GM21367 (cell line): ENCODE results near the gene DSG1.
"Not testable (repeated sequence)": the region's sequence is repeated elsewhere in the genome, so short reads cannot be mapped to it uniquely, and the experiment has no call there.

Source experiments
- ATAC-seq: cut with Tn5 transposase; IDR thresholded peaks from one replicate; pipeline ENCODE4 v1.9.1; 2021; ENCODE audit not compliant: unreplicated experiment

DSG1 gene

DNA sequence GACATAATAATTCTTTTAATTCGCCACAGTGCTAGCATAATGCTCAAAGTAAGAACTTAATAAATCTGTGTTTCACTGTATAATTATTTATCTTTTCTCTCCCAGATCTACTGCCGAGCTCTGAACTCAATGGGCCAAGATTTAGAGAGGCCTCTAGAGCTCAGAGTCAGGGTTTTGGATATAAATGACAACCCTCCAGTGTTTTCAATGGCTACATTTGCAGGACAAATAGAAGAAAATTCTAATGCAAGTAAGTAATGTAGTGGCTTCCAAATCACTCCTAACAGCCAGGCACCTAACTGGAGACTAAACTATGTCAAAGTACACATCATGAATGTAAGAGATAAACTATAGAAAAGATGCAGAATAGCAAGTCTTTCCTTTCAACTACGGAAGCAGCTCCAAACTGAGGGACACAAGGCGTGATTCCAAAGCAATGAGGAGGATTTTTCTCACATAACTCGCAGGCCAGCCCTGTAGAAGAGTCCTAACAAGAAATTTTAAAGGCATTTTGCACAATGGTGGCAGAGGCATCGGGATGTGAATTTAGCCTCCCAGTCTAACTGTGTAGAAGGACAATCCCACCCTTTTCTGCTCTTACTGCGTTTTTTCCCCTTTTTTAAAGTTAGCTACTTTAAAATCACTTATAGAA, 12.0 kb downstream of the DSG1 start:
- ATAC-seq, result no peak

DNA sequence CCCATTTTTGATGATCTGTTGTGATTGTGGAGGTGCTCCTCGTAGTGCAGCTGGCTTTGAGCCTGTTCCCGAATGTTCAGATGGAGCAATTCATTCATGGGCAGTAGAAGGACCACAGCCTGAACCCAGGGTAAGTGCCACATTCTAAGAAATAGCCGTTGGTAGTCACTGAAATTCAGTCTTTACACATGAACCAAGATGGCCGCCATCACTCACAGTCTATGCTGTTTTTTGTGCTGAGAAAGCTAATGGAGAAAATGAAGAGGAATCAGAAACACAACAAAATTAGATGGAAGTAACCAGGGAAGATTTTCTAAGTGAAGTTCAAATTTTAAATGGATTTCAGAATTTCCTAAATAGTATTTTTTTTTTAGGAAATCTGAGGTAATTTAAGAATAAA, 25.5 kb downstream of the DSG1 start:
- no peak for ATAC-seq

DNA sequence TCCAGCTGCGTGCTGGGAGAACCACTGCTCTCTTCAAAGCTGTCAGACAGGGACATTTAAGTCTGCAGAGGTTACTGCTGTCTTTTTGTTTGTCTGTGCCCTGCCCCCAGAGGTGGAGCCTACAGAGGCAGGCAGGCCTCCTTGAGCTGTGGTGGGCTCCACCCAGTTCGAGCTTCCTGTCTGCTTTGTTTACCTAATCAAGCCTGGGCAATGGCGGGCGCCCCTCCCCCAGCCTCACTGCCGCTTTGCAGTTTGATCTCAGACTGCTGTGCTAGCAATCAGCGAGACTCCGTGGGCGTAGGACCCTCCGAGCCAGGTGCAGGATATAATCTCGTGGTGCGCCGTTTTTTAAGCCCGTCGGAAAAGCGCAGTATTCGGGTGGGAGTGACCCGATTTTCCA, 35.4 kb downstream of the DSG1 start:
- ATAC-seq, result not testable (repeated sequence)

DNA sequence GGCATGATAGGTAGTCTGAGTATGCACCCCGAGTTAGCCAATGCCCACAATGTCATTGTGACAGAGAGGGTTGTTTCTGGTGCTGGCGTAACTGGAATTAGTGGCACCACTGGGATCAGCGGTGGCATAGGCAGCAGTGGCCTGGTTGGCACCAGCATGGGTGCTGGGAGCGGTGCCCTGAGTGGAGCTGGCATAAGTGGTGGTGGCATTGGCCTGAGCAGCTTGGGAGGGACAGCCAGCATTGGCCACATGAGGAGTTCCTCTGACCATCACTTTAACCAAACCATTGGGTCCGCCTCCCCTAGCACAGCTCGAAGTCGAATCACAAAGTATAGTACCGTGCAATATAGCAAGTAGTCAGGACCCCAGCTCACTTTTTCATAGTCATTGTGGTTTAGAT, 37.0 kb downstream of the DSG1 start:
- no peak for ATAC-seq

DNA sequence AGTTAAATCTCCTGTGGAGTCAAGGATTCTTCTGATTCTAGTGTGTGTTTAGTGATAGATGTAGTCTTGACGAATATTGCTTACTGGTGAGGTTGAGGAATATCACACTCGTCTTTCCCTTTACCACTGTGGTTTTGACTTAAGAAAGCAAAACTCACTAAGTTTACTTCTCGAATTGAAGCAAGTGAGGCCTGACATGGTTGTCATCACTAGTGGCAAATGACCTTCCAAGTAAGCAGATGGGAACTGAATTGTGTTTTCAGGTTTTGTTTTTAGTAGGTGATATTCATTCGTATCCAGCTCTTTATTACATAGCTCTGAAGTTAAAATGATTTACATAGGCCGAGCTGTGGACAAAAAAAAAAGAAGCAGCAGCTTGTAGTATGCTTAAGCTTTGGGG, 38.1 kb downstream of the DSG1 start:
- no peak for ATAC-seq

DNA sequence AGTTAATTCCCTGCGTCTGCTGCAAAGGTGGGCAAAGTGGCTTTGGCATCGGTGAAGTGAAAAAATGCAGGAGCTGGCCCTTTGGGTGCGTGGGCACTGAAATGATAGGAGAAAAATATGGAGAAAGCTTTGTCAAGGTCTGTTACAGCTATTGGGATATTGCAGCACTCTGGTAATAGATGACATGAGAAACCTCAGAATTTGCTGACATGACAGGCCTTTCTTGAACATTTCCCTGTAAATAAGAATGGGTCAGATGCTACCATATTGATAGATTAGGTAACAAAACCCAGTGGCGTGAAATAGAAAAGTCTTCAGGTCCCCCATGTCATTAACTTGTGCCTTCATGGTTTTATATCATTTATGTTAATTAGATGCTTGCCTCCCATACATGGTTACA, 46.2 kb downstream of the DSG1 start:
- ATAC-seq, result no peak

DNA sequence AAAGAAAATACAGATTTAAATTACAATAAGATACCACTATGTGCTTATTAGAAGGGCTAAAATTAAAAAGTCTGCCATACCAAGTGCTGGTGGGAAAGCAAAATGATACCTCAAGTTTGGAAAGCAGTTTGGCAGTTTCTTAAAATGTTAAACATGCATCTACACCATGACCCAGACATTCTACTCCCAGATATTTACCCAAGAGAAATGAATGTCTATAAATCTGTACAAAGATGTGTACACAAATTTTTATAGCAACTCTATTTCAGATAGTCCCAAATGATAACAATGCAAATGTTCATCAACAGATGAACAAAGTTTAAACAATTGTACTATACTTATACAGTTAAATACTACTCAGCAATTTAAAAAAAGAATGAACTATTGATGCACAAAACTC, 51.5 kb downstream of the DSG1 start:
- no peak for ATAC-seq

DNA sequence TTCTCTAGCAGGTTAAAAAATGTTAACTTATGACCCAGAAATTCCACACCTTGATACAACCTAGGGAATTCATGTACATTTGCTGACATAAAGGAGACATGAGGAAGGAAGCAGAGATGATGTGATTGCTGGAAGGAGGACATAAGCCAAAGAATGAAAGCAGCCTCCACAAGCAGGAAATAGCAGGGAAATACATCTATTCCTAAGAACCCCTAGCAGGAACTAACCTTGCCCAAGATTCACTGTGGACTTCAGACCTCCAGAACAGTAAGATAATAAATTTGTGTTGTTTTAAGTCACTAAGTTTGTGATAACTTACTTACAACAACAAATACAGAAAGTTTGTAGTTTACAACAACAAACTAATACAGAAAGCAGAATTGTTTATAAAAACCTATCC, 54.0 kb downstream of the DSG1 start:
- no peak for ATAC-seq

DNA sequence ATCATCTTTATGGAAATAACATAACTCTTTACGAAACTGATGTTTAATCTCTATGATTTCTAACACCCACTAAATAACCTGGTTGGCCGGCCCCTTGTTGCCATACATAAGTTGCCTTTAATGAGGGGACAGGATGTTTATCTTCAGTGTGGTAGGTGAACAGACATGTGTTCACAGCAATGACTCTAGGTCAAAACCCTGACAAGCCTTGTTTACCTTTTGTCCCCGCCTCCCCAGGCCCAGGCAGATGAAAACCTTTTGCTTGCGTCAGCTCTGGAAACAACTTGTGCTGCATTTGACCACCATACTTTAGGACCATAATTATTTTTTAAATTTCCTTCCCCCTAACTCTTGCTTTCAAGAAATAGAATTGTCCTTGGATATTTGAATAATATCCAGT, 55.7 kb downstream of the DSG1 start:
- ATAC-seq, result no peak

DNA sequence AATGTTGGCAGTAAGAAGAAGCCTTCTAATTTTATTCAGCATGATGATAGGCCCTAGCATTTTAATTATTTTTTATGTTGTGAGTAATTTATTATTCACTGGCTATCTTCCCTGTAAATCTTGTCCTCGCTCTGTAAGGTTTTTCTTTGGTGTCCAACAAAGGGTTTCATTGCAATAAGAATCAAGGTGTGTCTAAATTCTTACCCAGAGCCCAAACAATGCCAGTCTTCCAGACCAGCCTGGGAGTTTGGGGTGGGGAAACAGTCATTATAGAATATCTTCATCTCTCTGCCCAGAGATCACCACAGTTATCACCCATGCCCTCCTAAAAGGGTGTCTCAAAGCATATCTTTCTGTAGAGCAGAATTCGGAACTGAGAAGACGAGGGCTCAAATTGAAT, 58.5 kb downstream of the DSG1 start, which contains the start of gene DSG4:
TSS of gene DSG4 (plus strand) at position 301 of the 400 bp plus-strand sequence. CDS start 135 bp downstream, outside the sequence.
- no peak for ATAC-seq

DNA sequence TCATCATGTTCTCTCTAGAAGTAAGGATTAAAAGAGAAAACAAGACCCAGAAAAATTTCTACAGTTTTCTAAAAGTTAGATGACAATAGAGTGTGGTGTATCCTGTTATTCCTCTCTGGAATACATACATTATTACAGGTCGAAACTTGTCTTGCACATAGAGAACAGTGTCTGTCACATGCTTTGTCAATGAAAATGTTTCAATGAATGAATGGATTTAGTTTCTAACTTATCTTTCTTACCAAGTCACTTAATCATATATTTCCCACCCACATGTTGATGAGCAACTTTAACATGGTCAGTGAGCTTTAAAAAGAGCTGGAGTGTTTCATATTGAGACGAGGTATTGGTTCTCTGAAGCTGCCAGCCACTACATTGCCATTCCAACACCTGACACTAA, 63.0 kb downstream of the DSG1 start:
- no peak for ATAC-seq

DNA sequence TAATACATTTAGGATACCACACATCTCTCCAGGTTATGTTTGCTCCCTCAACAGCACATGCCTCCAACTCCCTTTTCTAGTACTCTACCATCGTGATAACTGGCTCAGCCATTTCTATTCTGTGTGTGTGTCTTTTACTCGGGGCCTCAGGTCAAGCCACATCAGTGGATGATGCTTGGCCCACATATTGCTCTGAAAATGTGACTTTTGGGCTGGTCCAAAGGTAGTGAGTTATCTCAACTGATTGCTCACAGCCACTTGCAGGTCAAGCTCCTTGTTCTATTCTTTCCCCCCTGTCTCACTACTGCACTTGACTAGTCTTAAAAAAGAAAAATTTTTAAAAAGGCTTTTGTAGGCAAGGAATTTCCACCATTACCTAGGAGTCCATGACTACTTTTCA, 64.1 kb downstream of the DSG1 start:
- no peak for ATAC-seq

DNA sequence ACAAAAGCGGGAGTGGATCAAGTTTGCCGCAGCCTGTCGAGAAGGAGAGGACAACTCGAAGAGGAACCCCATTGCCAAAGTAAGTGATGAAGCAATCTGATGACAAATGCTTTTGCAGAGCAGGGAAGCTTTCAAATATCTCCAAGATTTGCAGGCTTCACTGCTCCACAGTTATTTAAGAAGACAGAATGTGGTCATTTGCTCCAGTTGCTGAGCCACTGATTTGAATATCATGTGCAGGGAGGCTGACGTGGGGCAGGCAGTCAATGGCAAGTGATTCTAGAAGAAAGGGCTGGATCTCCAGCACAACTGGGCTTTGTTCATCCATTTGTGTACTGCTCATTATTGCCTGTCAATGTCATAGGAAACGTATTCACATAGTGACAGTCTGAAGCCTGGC, 68.8 kb downstream of the DSG1 start:
- ATAC-seq, result no peak

DNA sequence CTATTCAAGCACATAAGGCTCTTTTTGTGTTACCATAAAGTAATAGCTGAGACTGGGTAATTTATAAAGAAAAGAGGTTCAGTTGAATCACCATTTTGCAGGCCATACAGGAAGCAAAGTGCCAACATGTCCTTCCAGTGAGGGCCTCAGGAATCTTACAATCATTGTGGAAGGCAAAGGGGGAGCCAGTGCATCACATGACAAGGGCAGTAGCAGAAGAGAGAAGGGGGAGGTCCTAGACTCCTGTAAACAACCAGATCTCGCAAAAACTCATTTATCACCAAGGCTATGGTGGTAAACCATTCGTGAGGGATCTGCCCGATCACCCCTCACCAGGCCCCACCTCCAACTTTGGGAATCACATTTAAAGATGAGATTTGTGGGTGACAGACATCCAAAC, 75.3 kb downstream of the DSG1 start:
- no peak for ATAC-seq

DNA sequence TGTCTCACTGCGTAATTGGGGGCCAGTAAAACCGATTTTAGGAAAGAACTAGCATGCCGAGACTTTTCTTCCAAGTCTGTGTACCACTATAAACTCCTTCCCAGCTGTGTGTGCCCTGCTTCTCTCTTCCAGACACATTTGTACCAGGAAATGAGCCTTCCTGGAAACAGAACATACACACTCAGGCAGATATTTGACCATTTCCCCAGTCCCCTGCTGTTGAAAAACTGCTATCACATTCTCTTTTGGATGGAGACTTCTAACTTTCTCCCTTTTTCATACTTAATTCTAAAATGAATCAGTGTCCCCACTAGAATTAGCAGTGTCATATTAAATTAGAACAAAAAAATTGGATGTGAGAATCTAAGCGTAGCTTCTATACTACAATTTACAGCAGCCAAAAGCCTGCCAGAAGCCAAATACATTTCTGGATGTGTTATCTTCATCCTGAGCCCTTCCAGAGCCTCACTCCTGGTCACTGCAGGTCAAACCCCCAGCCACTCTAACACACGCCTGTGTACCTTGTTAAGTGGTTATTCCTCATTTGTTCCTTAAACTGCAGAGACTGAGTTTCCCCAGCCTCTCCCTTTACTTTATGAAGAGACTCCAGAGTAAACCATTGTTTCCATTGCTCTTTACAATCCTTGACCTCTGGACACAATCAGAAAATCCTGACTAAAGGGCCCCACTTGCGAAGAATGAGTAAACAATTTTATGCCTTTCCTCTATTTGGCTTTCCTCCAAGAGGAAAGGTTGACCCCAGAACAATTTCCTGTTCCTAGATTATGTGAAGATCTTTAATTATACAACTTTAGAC, 79.0 kb downstream of the DSG1 start:
- no peak for ATAC-seq

DNA sequence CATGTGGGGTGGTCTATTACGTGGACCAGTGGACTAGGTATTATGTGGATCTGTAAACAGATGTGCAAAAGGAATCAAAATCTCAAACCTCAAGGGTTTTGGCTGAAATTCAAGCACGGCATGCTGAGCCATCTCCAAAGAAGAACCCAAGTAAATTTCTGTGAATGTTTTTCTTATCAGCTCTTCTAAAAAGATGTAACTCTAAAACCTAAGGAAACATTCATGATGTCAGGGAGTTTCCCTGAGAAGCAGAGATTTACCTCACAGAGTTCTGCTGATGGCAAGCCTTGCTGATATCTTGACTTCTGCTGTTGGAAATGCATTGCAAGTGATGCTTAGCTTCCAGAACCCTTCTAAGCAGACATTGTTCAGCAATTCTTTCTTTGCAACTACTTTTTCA, 80.2 kb downstream of the DSG1 start:
- ATAC-seq, result no peak

DNA sequence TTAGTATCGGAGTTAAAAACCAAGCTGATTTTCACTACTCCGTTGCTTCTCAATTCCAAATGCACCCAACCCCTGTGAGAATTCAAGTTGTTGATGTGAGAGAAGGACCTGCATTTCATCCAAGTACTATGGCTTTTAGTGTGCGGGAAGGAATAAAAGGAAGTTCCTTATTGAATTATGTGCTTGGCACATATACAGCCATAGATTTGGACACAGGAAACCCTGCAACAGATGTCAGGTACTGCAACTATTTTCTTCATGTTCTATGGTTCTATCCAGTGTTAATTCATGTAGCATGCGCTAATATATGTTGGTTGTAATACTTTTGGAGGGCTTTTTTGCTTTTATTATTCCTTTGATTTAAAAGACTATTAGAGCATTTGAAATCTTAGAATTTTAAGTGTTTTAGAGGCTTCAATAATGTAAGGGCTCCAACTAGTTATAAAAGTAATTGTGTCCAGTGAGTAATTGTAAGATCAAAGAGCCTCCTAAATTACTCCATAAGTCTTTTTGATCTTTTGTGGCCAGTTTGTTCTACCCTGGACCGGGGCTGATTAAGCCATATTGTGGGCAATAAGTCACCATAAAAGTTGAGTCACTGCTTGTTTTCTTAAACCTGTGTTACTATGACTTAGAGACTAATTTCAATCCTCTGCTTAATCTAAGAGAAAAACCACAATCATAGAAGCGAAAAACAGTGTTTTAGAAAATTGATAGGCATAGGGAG, 81.5 kb downstream of the DSG1 start:
- ATAC-seq, result no peak

DNA sequence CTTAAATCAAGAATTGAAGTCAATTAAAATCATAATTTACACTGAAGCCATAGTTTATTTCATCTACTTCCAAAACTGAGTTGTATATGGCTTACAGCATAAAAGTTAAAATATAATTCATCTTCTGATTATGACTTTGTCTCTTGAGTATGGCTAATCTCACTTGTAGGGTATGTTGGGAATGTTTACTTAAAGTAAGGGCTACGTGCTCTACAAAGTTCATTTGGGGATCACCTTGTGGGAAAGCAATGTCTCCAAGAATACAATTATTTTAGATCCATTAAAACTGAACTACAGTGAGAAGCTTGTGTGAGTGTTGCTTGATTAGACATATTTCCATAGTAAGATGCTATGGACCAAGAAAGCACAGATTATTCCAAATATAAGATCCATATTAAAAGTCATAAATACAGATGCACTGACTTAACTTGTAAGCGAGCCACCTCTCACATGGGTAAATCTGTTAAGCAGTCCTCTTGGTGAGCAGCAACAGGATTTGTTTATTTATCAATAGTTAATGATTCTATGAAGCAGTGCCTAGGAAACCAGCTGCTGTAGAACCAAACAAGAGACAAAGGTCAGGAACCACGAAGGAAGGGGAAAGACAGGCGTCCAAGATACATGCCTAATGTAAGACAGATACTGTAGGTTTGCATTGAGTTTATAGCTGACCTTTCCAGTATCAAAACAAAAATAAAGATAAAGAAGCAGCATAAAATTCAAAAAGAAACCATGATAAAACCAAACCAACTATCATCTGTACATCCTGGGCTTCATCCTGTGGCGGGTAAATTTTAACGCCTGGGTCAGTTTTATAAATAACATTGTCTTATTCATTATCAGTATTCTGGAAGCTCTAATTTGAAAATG, 83.4 kb downstream of the DSG1 start:
- ATAC-seq, result no peak

DNA sequence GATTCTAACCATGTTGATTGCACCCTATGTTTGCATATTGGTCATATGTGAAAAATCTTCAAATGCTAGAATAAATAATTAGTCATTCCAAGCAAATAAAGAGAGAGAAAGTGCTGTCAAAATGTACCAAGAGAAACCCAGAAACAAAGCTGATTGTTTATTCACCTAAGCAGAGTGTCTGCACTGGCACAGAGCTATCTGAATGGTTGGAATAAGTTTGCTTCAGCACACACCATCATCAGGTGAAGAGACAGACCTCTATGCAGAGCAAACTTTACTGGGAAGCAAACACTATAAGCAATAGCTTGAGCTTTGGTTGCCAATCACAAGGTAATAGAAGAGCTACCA, 84.0 kb downstream of the DSG1 start:
- no peak for ATAC-seq

DNA sequence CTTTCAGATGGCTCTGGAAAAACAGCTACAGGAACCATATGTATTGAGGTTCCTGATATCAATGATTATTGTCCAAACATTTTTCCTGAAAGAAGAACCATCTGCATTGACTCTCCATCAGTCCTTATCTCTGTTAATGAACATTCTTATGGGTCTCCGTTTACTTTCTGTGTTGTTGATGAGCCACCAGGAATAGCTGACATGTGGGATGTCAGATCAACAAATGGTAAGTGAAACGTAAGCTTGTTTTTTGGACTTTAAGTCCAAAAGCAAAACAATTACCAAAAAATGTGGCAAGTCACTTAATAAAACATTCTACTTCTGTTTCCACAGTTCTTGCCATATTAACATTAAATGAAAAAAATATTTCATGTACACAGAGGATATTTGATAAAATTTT, 85.4 kb downstream of the DSG1 start:
- no peak for ATAC-seq
